Raji (cell line): ENCODE results near the gene TP73.

Experiments
- POLR2A ChIP-seq: IDR thresholded peaks from 2 replicates; pipeline ENCODE4 v1.6.1; 2011; ENCODE audit warnings: low read depth, low read length, control low read depth; ENCODE audit not compliant: insufficient read depth

TP73 gene

DNA sequence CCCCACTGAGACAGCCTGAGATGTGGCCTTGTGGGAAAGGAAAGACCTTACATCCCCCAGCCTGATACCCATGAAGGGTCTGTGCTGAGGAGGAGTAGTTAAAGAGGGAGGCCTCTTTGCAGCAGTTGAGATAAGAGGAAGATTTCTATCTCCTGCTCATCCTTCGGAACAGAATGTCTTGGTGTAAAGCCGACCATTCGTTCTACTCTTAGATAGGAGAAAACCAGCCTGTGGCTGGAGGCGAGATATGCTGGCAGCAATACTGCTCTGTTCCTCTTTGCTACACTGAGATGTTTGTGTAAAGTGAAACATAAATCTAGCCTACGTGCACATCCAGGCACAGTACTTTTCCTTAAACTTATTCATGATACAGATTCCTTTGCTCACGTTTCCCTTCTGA is 98.4 kb downstream of the TP73 start:
- TF ChIP-seq POLR2A: no peak

DNA sequence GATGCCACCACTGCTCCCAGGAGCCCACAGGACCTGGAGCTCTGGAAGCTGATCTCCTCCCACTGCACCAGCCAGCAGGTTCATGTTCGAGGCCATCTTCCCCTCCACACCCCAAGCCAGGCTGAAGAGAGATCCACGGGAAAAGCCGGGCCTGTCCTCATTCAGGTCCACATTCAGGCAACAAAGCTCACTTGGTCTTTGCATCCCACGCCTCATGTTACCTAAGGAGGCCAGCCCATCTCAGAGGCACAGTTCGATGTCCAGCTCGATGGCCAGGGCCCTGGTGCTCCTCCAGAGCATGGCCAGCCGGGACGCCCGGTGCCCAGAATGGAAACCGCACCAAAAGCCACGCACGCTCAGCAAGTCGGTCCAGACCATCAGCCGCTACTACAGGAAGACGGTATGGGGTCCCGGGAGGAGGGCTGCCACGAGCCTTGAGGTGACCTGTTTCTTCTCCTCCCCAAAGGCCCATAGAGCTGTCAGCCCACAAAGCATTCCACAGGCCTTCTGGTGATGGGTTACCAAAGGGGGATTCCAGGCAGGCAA is 100.2 kb downstream of the TP73 start, which contains the start of gene CCDC27:
TSS of gene CCDC27 (plus strand) at position 51 of the 546 bp plus-strand sequence. CDS start at position 83, 32 bp downstream.
- TF ChIP-seq POLR2A: no peak

- TF ChIP-seq POLR2A: no peak
These were observed 101.5 kb downstream of the TP73 start for GRCh38 chr1:3753656-3754454.

DNA sequence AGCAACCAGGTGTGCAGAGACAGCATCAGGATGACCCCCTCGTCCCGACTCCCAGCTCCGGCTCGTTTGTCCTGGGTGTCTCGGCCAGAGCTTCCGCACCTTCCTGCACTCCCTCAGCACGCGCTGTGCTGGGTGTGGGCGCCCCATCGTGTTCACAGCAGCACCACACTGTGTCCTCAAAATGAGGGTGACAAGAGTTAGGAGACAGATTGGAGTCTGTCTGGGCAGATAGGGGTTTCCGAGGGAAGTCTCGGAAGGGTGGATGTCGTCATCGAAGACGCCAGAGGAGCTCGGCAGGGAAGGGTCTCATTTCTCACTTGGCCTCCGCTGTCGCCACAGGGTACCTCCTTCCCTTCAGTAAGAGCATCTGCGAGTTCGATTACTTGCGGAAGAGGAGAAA is 104.1 kb downstream of the TP73 start:
- TF ChIP-seq POLR2A: no peak

- TF ChIP-seq POLR2A: no peak
These were observed 106.8 kb downstream of the TP73 start for GRCh38 chr1:3759164-3759563.

DNA sequence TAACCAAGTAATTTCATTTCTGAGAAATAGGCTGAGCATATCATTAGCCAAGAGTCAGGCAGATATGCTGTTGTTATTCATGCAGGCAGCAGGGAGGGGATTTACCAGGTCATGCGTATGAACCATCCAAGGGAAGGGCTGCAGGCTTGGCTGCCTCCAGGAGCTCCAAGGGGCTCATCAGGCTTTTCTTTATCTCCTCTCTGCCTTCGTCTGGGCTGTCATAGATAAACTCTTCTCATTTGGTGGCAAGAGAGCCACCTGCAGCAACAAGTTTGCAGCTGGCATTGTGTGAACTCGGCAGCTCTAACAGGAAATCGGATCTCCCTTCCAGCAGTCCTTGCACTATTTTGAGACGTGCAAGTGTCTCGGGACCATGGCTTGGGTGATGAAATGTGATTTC is 107.5 kb downstream of the TP73 start:
- TF ChIP-seq POLR2A: no peak

DNA sequence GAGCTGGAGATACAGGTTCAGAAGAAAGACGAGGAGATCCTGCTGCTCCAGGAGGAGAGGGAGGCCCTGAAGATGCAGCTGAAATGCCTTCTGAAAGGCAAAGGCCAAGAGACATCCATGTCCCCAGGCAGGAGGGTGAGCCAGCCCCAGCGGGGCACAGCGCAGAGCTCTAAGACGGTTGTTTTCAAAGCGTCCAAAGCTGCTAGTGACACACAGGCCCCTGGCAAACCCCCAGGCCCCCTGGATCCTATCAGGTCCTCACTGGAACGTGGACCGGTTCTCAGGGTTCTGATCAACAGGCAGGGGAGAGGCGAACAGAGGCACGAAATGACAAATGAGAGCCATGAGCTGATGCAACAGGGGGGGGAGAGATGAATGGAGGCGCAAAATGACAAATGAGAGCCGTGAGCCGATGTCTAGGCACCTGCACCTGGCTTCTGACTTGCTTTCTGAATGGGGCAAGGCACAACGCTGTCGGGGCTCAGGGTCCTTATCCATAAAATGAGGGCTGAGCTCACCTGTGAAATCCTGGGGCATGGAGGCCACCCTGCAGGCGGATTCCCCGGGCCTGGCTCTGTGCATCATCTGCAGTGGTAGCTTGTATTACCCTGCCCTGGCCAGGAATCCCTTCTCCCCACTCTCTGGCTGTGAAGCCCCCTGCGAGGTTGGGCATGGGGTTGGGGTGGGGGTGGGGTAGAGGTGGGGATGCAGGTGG is 109.1 kb downstream of the TP73 start:
- no peak for TF ChIP-seq POLR2A

GRCh38 chr1:3762151-3762872 is 110.0 kb downstream of the TP73 start:
- no peak for TF ChIP-seq POLR2A

DNA sequence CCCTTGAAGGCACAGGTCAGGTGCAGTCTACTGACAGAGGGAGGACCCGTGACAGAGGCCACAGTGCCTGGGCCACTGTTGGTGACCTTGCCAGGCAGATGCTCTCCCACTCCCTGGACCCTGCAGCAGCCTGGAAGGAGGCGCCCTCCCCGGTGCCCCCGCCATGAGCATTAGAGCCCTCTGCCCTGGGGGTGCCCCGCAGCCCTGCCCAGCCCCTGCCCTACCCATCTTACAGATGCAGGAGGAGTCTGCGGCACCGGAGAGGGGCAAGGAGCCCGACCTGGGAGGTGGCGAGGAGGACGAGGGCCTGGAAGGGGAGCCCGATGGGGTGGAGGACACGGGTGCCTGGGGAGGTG is 110.5 kb downstream of the TP73 start:
- no peak for TF ChIP-seq POLR2A

DNA sequence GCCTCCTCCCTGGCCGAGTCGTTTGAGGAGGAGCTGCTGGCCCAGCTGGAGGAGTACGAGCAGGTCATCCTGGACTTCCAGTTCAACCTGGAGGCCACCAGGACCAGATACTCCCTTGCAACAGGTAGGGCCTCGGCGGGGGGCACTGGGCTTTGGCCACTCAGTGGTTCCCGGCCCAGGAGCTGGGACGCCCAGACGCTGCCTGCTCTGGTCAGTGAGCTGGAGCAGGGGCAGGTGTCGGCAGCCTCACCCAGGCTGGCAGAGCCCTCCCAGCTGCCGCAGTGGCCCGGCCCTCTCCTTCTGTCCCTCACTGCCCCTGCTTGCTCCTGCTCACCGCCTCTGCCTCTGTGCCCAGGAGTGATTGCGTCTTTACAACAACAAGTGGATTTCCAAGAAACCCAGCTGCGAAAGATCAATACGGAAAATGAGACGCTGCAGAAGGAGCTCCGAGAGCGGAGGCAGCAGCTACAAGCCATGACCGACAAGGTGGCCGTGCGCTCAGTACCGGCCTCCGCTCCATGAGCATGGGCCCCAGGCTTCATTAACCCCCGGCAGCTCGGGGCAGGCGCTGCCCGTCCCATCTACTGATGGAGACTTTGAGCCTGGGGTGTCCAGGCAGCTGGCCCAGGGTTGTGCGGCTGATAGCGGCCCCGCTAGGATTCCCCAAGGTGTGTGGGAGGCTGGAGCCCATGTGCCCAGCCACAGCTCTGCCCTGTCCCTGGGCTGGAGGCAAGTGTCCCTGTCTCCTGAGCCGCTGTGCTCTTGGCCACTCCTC is 111.2 kb downstream of the TP73 start:
- no peak for TF ChIP-seq POLR2A

GRCh38 chr1:3767328-3767925 is 115.1 kb downstream of the TP73 start:
- TF ChIP-seq POLR2A: no peak

DNA sequence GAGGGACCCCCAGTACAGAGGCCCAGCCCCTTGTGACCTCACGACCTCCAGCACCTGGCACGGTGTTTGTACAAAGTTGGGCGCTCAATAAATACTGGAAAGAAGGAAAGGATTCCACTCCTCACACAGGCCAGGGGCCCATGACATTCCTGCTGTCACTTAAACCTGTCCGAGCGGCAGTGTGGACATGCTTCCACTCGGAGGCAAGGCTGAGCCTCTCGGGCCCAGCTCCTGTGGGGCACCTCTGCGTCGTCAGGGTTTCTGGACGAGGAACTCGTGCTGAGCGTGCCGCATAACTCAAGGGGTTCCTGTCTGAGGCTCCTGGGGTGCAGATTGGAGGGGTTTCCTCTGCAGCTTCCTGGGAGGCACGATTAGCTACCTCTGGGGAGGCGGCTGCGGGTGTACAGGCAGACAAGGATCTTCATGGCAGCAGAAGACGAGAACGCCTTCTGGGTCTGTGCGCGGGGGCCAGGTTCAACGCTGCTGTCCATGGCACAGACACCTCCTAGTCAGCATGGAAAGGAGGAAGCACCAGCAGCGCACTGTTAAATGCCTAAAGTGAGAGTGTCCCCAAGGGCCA is 116.6 kb downstream of the TP73 start:
- no peak for TF ChIP-seq POLR2A

DNA sequence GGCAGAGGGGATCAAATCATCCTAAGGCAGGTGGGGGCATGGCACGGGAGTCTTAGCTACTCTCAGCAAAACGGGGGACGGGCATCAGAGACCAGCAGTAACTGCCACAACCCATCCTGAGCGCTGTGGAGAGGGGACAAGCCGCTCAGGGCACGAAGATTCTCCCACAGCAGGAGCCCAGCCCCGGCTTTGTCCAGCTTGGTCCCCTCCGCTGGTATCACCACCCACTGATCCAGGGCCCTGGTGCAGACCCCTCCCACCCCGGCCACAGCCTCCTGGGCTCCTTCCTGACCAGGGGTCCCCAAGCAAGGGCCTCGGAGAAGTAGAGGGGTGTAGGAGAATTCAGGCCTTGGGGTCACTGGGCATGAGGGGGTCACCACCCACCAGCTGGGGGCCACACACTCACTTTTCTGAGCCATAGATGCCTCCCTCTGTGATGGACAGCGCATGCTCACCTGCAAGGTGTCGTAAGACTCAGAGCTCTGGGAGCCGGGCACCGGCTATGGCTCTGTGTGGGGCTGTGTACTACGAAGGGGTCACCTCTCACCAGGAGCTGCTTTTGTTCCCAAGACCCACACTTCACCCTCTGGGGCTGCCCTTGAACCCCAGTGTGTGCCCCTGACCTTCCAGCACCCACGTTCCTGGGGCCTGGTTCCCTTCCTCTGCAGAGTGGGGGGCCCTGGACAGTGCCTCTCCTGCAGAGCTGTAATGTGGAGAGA is 117.9 kb downstream of the TP73 start:
- TF ChIP-seq POLR2A: no peak

DNA sequence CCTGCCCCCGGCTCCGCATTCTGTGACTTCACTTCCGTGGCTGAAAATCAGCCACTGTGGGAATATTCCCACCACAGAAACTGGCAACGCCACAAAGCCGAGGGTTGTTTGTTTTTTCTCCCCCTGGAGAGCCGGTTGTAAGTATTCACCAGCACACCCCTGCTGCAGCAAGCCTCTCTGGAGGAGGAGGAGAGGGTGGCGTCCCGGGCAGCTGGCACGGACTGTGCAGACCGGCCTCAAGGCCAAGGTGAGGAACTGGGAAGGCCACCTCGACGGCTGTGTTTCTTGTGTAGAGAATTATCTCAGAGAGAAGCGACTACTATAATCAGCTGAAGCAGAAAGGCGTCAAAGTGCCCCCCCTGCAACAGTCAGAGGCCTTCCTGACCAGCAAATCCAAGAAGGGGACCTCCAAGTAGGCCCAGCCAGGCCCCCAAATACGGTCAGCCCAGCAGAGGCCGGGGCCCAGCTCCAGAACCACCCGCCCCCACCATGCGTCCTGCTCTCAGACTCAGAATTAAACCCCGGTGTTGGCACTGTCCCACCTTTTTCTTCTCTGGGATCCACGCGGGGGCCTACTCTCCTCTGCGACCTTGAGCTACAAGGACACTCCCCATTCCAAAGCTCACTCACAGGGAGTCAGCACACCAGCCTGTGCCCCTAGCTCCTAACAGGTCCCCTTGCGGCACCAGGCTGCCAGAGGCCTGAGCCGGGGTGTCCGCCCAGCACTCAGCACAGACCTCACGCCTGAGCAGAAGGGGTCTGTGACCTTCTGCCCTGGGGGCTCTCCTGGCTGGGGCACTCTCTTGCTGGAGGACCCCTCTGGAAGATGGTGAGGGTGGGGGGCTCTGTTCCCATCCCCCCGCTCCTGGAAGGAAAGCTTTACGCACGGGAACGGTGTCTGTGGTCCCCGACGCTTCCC is 119.1 kb downstream of the TP73 start:
- no peak for TF ChIP-seq POLR2A
